AG04450 (cell line): ENCODE results near the gene NADSYN1. TPM values are rescaled to one million over a fixed set of nuclear protein-coding genes. Genes with fewer than 3 reads are reported as not detected.

ENCODE experiments used
- CTCF ChIA-PET: fragments of 300-600, 350-600 bp; formaldehyde crosslinking; extraction: SDS; loops from one replicate; lab custom pipeline; 2022; ENCODE audit warnings: antibody characterized with exemption, inconsistent platforms; lab: Charles Lee
- POLR2A ChIA-PET: fragments of 350-600 bp; formaldehyde crosslinking; extraction: SDS; loops from one replicate; lab custom pipeline; 2021; ENCODE audit warnings: antibody characterized with exemption, inconsistent platforms; lab: Yijun Ruan, JAX
- DNase-seq: peaks from one replicate; pipeline ENCODE4 v3.0.0-alpha.2; 2011; ENCODE audit warnings: low read depth, low spot score
- H3K27ac ChIP-seq: one replicate; pipeline ENCODE4 v1.5.1; 2012; ENCODE audit warnings: low read depth, low read length, control low read depth
- H3K27me3 ChIP-seq: one replicate; pipeline ENCODE4 v1.6.0; 2012; ENCODE audit warnings: low read length; ENCODE audit not compliant: control insufficient read depth, insufficient read depth
- H3K4me3 ChIP-seq: 2 replicates; pipeline ENCODE4 v1.5.1; 2011; ENCODE audit warnings: mild to moderate bottlenecking, low read depth, low read length, control low read depth
- H3K9me3 ChIP-seq: 2 replicates; pipeline ENCODE4 v1.5.1; 2012; ENCODE audit warnings: low read length; ENCODE audit not compliant: control insufficient read depth, insufficient read depth
- CTCF ChIP-seq: IDR thresholded peaks from 2 replicates; pipeline ENCODE4 v1.5.1; 2011; ENCODE audit warnings: low read depth, low read length, control low read depth, inconsistent platforms
- polyA plus RNA-seq: library from polyadenylated mRNA; depleted of rRNA; stranded (reverse); fragments of >200 nt; gene quantifications from 2 replicates; pipeline ENCODE4 v1.2.3, GENCODE V29; 2011

The NADSYN1 gene
- polyA plus RNA-seq, 1 experiment = 39.0 TPM

- ChIA-PET POLR2A (interaction anchor here (1.2 kb wide), 1 partner anchor 37 kb away, joined by 7 read pairs; the partner anchor contains the start of gene NADSYN1), CTCF (no interaction called here)
- no peak overlapping the region for H3K4me3 ChIP-seq
- peak; percentile 13 for DNase-seq
- no peaks in the 10 kb centered on the region for H3K9me3 ChIP-seq
- peak overlapping the region; percentile 11 for H3K27ac ChIP-seq
- no peak for TF ChIP-seq CTCF
- no peaks in the 10 kb centered on the region for H3K27me3 ChIP-seq
Observed at GRCh38 chr11:71489311-71490043, 36.5 kb downstream of the NADSYN1 start.

- H3K9me3 ChIP-seq = no peaks in the 10 kb centered on the region
- no peak for TF ChIP-seq CTCF
- POLR2A ChIA-PET = no interaction called here
- H3K27ac ChIP-seq = no peak overlapping the region
- H3K4me3 ChIP-seq = no peak overlapping the region
- CTCF ChIA-PET = no interaction called here
- no peak for DNase-seq
- H3K27me3 ChIP-seq = no peaks in the 10 kb centered on the region
Observed at GRCh38 chr11:71490044-71490730, 37.2 kb downstream of the NADSYN1 start.

- CTCF ChIA-PET = no interaction called here
- POLR2A ChIA-PET = no interaction called here
- no peaks in the 10 kb centered on the region for H3K9me3 ChIP-seq
- no peak for DNase-seq
- H3K4me3 ChIP-seq = no peak overlapping the region
- H3K27me3 ChIP-seq = no peaks in the 10 kb centered on the region
- H3K27ac ChIP-seq = no peak overlapping the region
- no peak for TF ChIP-seq CTCF
Observed at GRCh38 chr11:71490731-71491390, 37.9 kb downstream of the NADSYN1 start.

- ChIA-PET CTCF (no interaction called here), POLR2A (no interaction called here)
- no peak for DNase-seq
- no peak for TF ChIP-seq CTCF
- no peak overlapping the region for H3K4me3 ChIP-seq
- no peak overlapping the region for H3K27ac ChIP-seq
- no peaks in the 10 kb centered on the region for H3K27me3 ChIP-seq
- H3K9me3 ChIP-seq = no peaks in the 10 kb centered on the region; the same call in 1 of the 2 replicates
Observed at GRCh38 chr11:71491531-71491930, 38.5 kb downstream of the NADSYN1 start.
